PC-9 (cell line): Measurements from ENCODE around the gene MPL. TPM values are rescaled to one million over a fixed set of nuclear protein-coding genes. Genes with fewer than 3 reads are reported as not detected.

Experiments
- BruUV-seq: library from RNA; stranded (reverse); fragments of 400-500 nt; replicated peaks from 2 replicates; lab custom pipeline; 2021; lab: Mats Ljungman, UMichigan
- CTCF ChIA-PET: fragments of 300-600 bp; sonication (Branson Sonifier 250); formaldehyde crosslinking; loops from one replicate; lab custom pipeline; 2022; ENCODE audit warnings: antibody characterized with exemption; lab: Charles Lee
- POLR2A ChIA-PET: fragments of 300-600 bp; sonication (Branson Sonifier 250); formaldehyde crosslinking; loops from one replicate; lab custom pipeline; 2022; ENCODE audit warnings: antibody characterized with exemption; ENCODE audit not compliant: unreplicated experiment; lab: Charles Lee
- DNase-seq, 2 experiments: peaks; one replicate each; pipeline versions ENCODE4 v3.0.0 to v3.0.0-alpha.2; 2015 to 2022; ENCODE audit warnings: mixed read lengths in 1 of 2
- H2AFZ ChIP-seq: fragments of 200-600 bp; sonication (generic); 2 replicates; pipeline ENCODE4 v1.8.1; 2017; ENCODE audit warnings: antibody characterized with exemption
- H3F3A ChIP-seq: fragments of 200-600 bp; sonication (generic); 2 replicates; pipeline ENCODE4 v1.8.1; 2017; ENCODE audit warnings: antibody characterized with exemption, mild to moderate bottlenecking, low read depth; ENCODE audit not compliant: insufficient read depth
- H3K27ac ChIP-seq: fragments of 200-600 bp; sonication (generic); 2 replicates; pipeline ENCODE4 v1.6.1; 2016; ENCODE audit warnings: mixed run types
- H3K27me3 ChIP-seq: fragments of 200-600 bp; sonication (generic); 2 replicates; pipeline ENCODE4 v1.6.1; 2016; ENCODE audit warnings: low read depth, mixed run types; ENCODE audit not compliant: insufficient read depth
- H3K36me3 ChIP-seq: fragments of 200-600 bp; sonication (generic); 2 replicates; pipeline ENCODE4 v1.6.1; 2016; ENCODE audit warnings: low read depth, mixed run types
- H3K4me1 ChIP-seq: fragments of 200-600 bp; sonication (generic); replicated peaks from 2 replicates; pipeline ENCODE4 v1.6.1; 2016; ENCODE audit warnings: mixed run types; ENCODE audit not compliant: insufficient read depth
- H3K4me2 ChIP-seq: fragments of 200-600 bp; sonication (generic); 2 replicates; pipeline ENCODE4 v1.6.1; 2017; ENCODE audit warnings: mixed run types
- H3K4me3 ChIP-seq: fragments of 200-600 bp; sonication (generic); 2 replicates; pipeline ENCODE4 v1.6.1; 2016; ENCODE audit warnings: mixed run types
- H3K79me2 ChIP-seq: fragments of 200-600 bp; sonication (generic); 2 replicates; pipeline ENCODE4 v1.6.1; 2017; ENCODE audit warnings: low read depth, mixed run types
- H3K9me2 ChIP-seq: fragments of 200-600 bp; sonication (generic); 2 replicates; pipeline ENCODE4 v1.8.1; 2017; ENCODE audit warnings: mild to moderate bottlenecking; ENCODE audit not compliant: insufficient read depth
- H3K9me3 ChIP-seq: fragments of 200-600 bp; sonication (generic); 2 replicates; pipeline ENCODE4 v1.8.1; 2016; ENCODE audit warnings: low read depth; ENCODE audit not compliant: insufficient read depth
- H4K20me1 ChIP-seq: fragments of 200-600 bp; sonication (generic); 2 replicates; pipeline ENCODE4 v1.8.1; 2017; ENCODE audit not compliant: insufficient read depth
- CTCF ChIP-seq: fragments of 200-600 bp; sonication (generic); conservative IDR thresholded peaks from 2 replicates; pipeline ENCODE4 v1.6.1; 2017; ENCODE audit warnings: mixed run types, antibody characterized with exemption, mild to moderate bottlenecking, moderate library complexity
- EZH2 ChIP-seq: fragments of 200-600 bp; sonication (generic); IDR thresholded peaks from 2 replicates; pipeline ENCODE4 v1.8.0; 2017; ENCODE audit warnings: antibody characterized with exemption, low read depth
- intact Hi-C: fragments of 100-400 bp; cut with micrococcal nuclease; formaldehyde crosslinking; loops from one replicate; pipeline ENCODE4 v1.10.0; 2022; ENCODE audit not compliant: unreplicated experiment
- total RNA-seq: library from RNA; stranded (reverse); gene quantifications from 2 replicates; pipeline ENCODE4 v1.2.3, GENCODE V29; 2021

The MPL gene
- total RNA-seq, 1 experiment from 2014 or later = 0.76 TPM

GRCh38 chr1:43387976-43388599 lies 50.5 kb downstream of the MPL start:
- POLR2A ChIA-PET = interaction anchor here (0.6 to 0.7 kb wide), 2 partner anchors 20 to 558 kb away, joined by 3 read pairs; no protein-coding TSS in a partner anchor
- H3K27me3 ChIP-seq = no peaks in the 10 kb centered on the region
- no peak overlapping the region for H2AFZ ChIP-seq
- H3K4me1 ChIP-seq = peaks cover 22% of the 10 kb centered on the region
- H3F3A ChIP-seq = peaks cover 28% of the 10 kb centered on the region; the same call in 1 of the 2 replicates
- no TSS peak for BruUV-seq
- DNase-seq = peak; percentile 37 to 92
- peaks cover 29% of the 10 kb centered on the region for H3K36me3 ChIP-seq
- TF ChIP-seq CTCF (no peak), EZH2 (no peak)
- H4K20me1 ChIP-seq = 0 out of 2 replicates have a peak, but pooled peaks cover 5% of the 10 kb centered on the region
- H3K79me2 ChIP-seq = peaks cover 52% of the 10 kb centered on the region
- H3K4me3 ChIP-seq = peak overlapping the region; percentile 80; the same call in 1 of the 2 replicates
- CTCF ChIA-PET = no interaction called here
- H3K9me3 ChIP-seq = no peaks in the 10 kb centered on the region
- H3K27ac ChIP-seq = peak overlapping the region; percentile 82
- H3K9me2 ChIP-seq = no peaks in the 10 kb centered on the region
- H3K4me2 ChIP-seq = peak overlapping the region; percentile 93
- intact Hi-C loops = loop anchor here (2.0 kb wide), 2 partner anchors 21 to 29 kb away; partner anchors contain the start of gene CDC20

GRCh38 chr1:43388613-43389012 lies 51.0 kb downstream of the MPL start:
- Histone ChIP-seq H3F3A (peaks cover 25% of the 10 kb centered on the region; the same call in 1 of the 2 replicates), H2AFZ (no peak overlapping the region), H3K9me3 (no peaks in the 10 kb centered on the region), H4K20me1 (0 out of 2 replicates have a peak, but pooled peaks cover 5% of the 10 kb centered on the region), H3K4me2 (peak overlapping the region; percentile 93), H3K27ac (peak overlapping the region; percentile 82), H3K27me3 (no peaks in the 10 kb centered on the region), H3K4me1 (peaks cover 22% of the 10 kb centered on the region), H3K36me3 (peaks cover 28% of the 10 kb centered on the region; the same call in 1 of the 2 replicates), H3K9me2 (no peaks in the 10 kb centered on the region), H3K4me3 (peak overlapping the region; percentile 80), H3K79me2 (peaks cover 55% of the 10 kb centered on the region)
- intact Hi-C loops = loop anchor here (2.0 kb wide), 2 partner anchors 22 to 30 kb away; partner anchors contain the start of gene CDC20
- TF ChIP-seq EZH2 = no peak
- TF ChIP-seq CTCF = no peak
- no TSS peak for BruUV-seq
- CTCF ChIA-PET = no interaction called here
- no peak for DNase-seq
- POLR2A ChIA-PET = interaction anchor here (0.6 kb wide), 1 partner anchor 93 kb away, joined by 3 read pairs; no protein-coding TSS in a partner anchor

- TF ChIP-seq EZH2 (no peak), CTCF (no peak)
- H3K36me3 ChIP-seq = peaks cover 23% of the 10 kb centered on the region; the same call in 1 of the 2 replicates
Observed at GRCh38 chr1:43389326-43390313, 52.0 kb downstream of the MPL start, which contains the start of the genes MED8 and SZT2. MED8 (minus strand) TSS chr1:43389800; CDS start chr1:43389764, 36 bp downstream. SZT2 (plus strand) TSS chr1:43389899; CDS start chr1:43389969, 70 bp downstream.

More at GRCh38 chr1:43389326-43390313, 52.0 kb downstream of the MPL start, which contains the start of the genes MED8 and SZT2:
- Histone ChIP-seq H3K79me2 (peaks cover 55% of the 10 kb centered on the region), H3K27ac (peak within 1 kb of the TSS; percentile 82), H3K4me1 (peaks cover 22% of the 10 kb centered on the region), H3K4me3 (peak within 1 kb of the TSS; percentile 80), H4K20me1 (0 out of 2 replicates have a peak, but pooled peaks cover 5% of the 10 kb centered on the region), H2AFZ (peak within 1 kb of the TSS; percentile 80), H3K4me2 (peak within 1 kb of the TSS; percentile 93), H3K27me3 (no peaks in the 10 kb centered on the region), H3F3A (peaks cover 20% of the 10 kb centered on the region; the same call in 1 of the 2 replicates), H3K9me2 (no peaks in the 10 kb centered on the region), H3K9me3 (no peaks in the 10 kb centered on the region)
- intact Hi-C loops = loop anchor here (2.0 kb wide), 2 partner anchors 23 to 31 kb away; partner anchors contain the start of gene CDC20
- ChIA-PET CTCF (no interaction called here), POLR2A (interaction anchor here (0.5 to 0.8 kb wide), 8 partner anchors 12 to 183 kb away, joined by 3 to 14 read pairs (median 4); partner anchors contain the start of gene ELOVL1)
- BruUV-seq = TSS peak; percentile 33
- peak; percentile 92 to 97 for DNase-seq
